Mammary epithelial cell (primary cell): ENCODE measurements around the gene NEDD8.

Source experiments
- EZH2 ChIP-seq: IDR thresholded peaks from 2 replicates; pipeline ENCODE4 v1.6.1; 2012; ENCODE audit warnings: low read length, inconsistent platforms, borderline replicate concordance
- TF ChIP-seq, protein P1 (sequence below), 2 donors: IDR thresholded peaks in 1 of 2; conservative IDR thresholded peaks in 1 of 2; 2 replicates each; pipeline ENCODE4 v1.5.1; 2011 to 2012; ENCODE audit warnings: inconsistent platforms in 2 of 2, low read length in 2 of 2, mild to moderate bottlenecking in 2 of 2, control low read depth in 1 of 2, low read depth in 1 of 2; ENCODE audit not compliant: insufficient read depth in 1 of 2; ENCODE audit errors: extremely low read depth in 1 of 2

DNA sequence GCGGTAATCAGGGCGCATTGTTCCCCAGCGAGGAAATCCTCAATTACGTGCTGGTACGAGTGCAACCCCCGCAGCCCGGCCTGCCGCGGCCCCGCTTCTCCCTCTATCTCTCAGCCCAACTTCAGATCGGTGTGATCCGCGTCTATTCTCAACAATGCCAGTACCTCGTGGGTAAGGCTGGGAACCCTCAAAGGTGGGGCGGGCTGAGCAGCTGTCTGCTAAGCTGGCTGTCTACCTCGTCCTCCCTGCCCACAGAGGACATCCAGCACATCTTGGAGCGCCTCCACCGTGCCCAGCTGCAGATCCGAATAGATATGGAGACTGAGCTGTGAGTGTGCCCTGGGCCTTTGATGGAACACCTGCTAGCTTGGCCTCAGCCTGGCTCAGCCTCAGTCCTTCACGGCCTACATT lies 59.3 kb downstream of the NEDD8 start:
- TF ChIP-seq, protein P1, sequence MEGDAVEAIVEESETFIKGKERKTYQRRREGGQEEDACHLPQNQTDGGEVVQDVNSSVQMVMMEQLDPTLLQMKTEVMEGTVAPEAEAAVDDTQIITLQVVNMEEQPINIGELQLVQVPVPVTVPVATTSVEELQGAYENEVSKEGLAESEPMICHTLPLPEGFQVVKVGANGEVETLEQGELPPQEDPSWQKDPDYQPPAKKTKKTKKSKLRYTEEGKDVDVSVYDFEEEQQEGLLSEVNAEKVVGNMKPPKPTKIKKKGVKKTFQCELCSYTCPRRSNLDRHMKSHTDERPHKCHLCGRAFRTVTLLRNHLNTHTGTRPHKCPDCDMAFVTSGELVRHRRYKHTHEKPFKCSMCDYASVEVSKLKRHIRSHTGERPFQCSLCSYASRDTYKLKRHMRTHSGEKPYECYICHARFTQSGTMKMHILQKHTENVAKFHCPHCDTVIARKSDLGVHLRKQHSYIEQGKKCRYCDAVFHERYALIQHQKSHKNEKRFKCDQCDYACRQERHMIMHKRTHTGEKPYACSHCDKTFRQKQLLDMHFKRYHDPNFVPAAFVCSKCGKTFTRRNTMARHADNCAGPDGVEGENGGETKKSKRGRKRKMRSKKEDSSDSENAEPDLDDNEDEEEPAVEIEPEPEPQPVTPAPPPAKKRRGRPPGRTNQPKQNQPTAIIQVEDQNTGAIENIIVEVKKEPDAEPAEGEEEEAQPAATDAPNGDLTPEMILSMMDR (conservative IDR thresholded peaks at IDR 0.05 in 1 of 2, IDR thresholded peaks at IDR 0.05 in 1 of 2; ENCODE audit: extremely low read depth in 1 of 2, insufficient read depth in 1 of 2, low read depth in 1 of 2, low read length in 2 of 2), result no peak
- TF ChIP-seq EZH2, result no peak
